ENCODE measurements around the gene DTNB. TPM values are rescaled to one million over a fixed set of nuclear protein-coding genes. Genes with fewer than 3 reads are reported as not detected.

Gene DTNB
- total RNA-seq, 1 experiment from 2014 or later, result 26.3 TPM

- intact Hi-C loops (cut with micrococcal nuclease), result loop anchor here (5.0 kb wide), 1 partner anchor 37 kb away; no protein-coding TSS in a partner anchor
- TF ChIP-seq CTCF (IDR thresholded peaks at IDR 0.05; ENCODE audit: unreplicated experiment), result no peak
- Mint-ChIP-seq H3K36me3 (ENCODE audit: insufficient read depth, unreplicated experiment) (no peaks in the 10 kb centered on the region), H3K9me3 (ENCODE audit: unreplicated experiment) (no peaks in the 10 kb centered on the region), H3K4me3 (ENCODE audit: unreplicated experiment) (peak overlapping the region; percentile 61), H3K27ac (ENCODE audit: low read depth, unreplicated experiment) (no peak overlapping the region), H3K27me3 (ENCODE audit: insufficient read depth, unreplicated experiment) (no peaks in the 10 kb centered on the region), H3K4me1 (ENCODE audit: insufficient read depth, unreplicated experiment) (no peaks in the 10 kb centered on the region)
- CTCF ChIA-PET, result interaction anchor here (0.6 kb wide), 1 partner anchor 173 kb away, joined by 3 read pairs; no protein-coding TSS in a partner anchor
- POLR2A ChIA-PET, result interaction anchor here (0.6 kb wide), 1 partner anchor 153 kb away, joined by 3 read pairs; no protein-coding TSS in a partner anchor
- DNase-seq (ENCODE audit: unreplicated experiment), result no peak
- BruUV-seq (replicated peaks), result no TSS peak
Observed at GRCh38 chr2:25340181-25340921, 333.0 kb downstream of the DTNB start.

- DNase-seq (ENCODE audit: unreplicated experiment), result no peak
- intact Hi-C loops (cut with micrococcal nuclease), result loop anchor here (5.0 kb wide), 1 partner anchor 38 kb away; no protein-coding TSS in a partner anchor
- Mint-ChIP-seq H3K27ac (ENCODE audit: low read depth, unreplicated experiment) (no peak overlapping the region), H3K27me3 (ENCODE audit: insufficient read depth, unreplicated experiment) (no peaks in the 10 kb centered on the region), H3K36me3 (ENCODE audit: insufficient read depth, unreplicated experiment) (no peaks in the 10 kb centered on the region), H3K4me3 (ENCODE audit: unreplicated experiment) (peak overlapping the region; percentile 54), H3K9me3 (ENCODE audit: unreplicated experiment) (no peaks in the 10 kb centered on the region), H3K4me1 (ENCODE audit: insufficient read depth, unreplicated experiment) (no peaks in the 10 kb centered on the region)
- no TSS peak for BruUV-seq (replicated peaks)
- TF ChIP-seq CTCF (IDR thresholded peaks at IDR 0.05; ENCODE audit: unreplicated experiment), result no peak
- CTCF ChIA-PET, result interaction anchor here (0.6 to 1.1 kb wide), 2 partner anchors 25 to 172 kb away, joined by 3 read pairs; no protein-coding TSS in a partner anchor
- POLR2A ChIA-PET, result no interaction called here
Observed at GRCh38 chr2:25339791-25340180, 333.6 kb downstream of the DTNB start.

- Mint-ChIP-seq H3K4me1 (ENCODE audit: insufficient read depth, unreplicated experiment) (no peaks in the 10 kb centered on the region), H3K27ac (ENCODE audit: low read depth, unreplicated experiment) (no peak overlapping the region), H3K4me3 (ENCODE audit: unreplicated experiment) (peak overlapping the region; percentile 54), H3K27me3 (ENCODE audit: insufficient read depth, unreplicated experiment) (no peaks in the 10 kb centered on the region), H3K9me3 (ENCODE audit: unreplicated experiment) (no peaks in the 10 kb centered on the region), H3K36me3 (ENCODE audit: insufficient read depth, unreplicated experiment) (no peaks in the 10 kb centered on the region)
- ChIA-PET CTCF (interaction anchor here (0.6 to 1.1 kb wide), 2 partner anchors 24 to 37 kb away, joined by 3 read pairs; no protein-coding TSS in a partner anchor), POLR2A (interaction anchor here (0.7 kb wide), 1 partner anchor 30 kb away, joined by 3 read pairs; no protein-coding TSS in a partner anchor)
- DNase-seq (ENCODE audit: unreplicated experiment), result no peak
- no TSS peak for BruUV-seq (replicated peaks)
- intact Hi-C loops (cut with micrococcal nuclease), result no loop called here
- no peak for TF ChIP-seq CTCF (IDR thresholded peaks at IDR 0.05; ENCODE audit: unreplicated experiment)
Observed at GRCh38 chr2:25339211-25339674, 334.1 kb downstream of the DTNB start.

GRCh38 chr2:25338401-25338800 is 335.0 kb downstream of the DTNB start:
- H3K4me3 Mint-ChIP-seq (ENCODE audit: unreplicated experiment), result no peak overlapping the region
- CTCF ChIA-PET, result interaction anchor here (1.1 kb wide), 1 partner anchor 23 kb away, joined by 3 read pairs; no protein-coding TSS in a partner anchor
- H3K9me3 Mint-ChIP-seq (ENCODE audit: unreplicated experiment), result no peaks in the 10 kb centered on the region
- H3K27me3 Mint-ChIP-seq (ENCODE audit: insufficient read depth, unreplicated experiment), result no peaks in the 10 kb centered on the region
- intact Hi-C loops (cut with micrococcal nuclease), result no loop called here
- no peak for DNase-seq (ENCODE audit: unreplicated experiment)
- no peak overlapping the region for H3K27ac Mint-ChIP-seq (ENCODE audit: low read depth, unreplicated experiment)
- H3K36me3 Mint-ChIP-seq (ENCODE audit: insufficient read depth, unreplicated experiment), result no peaks in the 10 kb centered on the region
- no peaks in the 10 kb centered on the region for H3K4me1 Mint-ChIP-seq (ENCODE audit: insufficient read depth, unreplicated experiment)
- BruUV-seq (replicated peaks), result no TSS peak
- POLR2A ChIA-PET, result interaction anchor here (0.7 kb wide), 1 partner anchor 31 kb away, joined by 3 read pairs; no protein-coding TSS in a partner anchor
- TF ChIP-seq CTCF (IDR thresholded peaks at IDR 0.05; ENCODE audit: unreplicated experiment), result no peak
